Measurements from ENCODE around the gene OPCML.

DNA sequence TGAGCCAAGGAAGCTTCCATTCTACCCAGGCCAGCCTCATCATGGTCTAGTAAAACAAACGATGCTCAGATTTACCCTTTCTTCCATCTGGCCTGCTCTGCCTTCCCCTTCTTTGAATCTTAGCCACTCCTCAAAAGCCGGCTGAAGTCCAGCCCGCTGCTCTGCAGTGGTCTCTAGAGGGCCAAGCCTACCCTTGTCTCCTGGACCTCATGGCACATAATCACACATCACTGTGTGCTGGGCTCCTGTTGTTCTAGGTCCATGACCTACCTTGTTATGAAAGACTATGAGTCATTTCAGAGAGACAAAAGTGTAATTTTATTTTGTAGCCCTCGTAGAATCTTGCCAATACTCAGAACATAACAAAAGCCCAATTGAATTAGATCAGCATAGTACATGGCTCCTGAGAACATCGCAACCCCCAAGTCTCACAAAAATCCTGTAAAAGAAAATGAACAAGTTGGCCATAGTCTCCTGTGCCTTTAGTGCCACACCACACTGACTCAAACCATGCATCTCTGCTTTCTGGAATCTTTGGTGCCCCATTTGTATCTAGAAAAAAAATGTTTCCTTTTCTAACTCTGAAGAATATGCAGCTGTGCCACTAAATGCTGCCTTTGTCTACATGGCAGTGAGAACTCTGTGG, 192.7 kb downstream of the OPCML start:
- TF ChIP-seq, protein P1, sequence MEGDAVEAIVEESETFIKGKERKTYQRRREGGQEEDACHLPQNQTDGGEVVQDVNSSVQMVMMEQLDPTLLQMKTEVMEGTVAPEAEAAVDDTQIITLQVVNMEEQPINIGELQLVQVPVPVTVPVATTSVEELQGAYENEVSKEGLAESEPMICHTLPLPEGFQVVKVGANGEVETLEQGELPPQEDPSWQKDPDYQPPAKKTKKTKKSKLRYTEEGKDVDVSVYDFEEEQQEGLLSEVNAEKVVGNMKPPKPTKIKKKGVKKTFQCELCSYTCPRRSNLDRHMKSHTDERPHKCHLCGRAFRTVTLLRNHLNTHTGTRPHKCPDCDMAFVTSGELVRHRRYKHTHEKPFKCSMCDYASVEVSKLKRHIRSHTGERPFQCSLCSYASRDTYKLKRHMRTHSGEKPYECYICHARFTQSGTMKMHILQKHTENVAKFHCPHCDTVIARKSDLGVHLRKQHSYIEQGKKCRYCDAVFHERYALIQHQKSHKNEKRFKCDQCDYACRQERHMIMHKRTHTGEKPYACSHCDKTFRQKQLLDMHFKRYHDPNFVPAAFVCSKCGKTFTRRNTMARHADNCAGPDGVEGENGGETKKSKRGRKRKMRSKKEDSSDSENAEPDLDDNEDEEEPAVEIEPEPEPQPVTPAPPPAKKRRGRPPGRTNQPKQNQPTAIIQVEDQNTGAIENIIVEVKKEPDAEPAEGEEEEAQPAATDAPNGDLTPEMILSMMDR (IDR thresholded peaks at IDR 0.05) = no peak
- no peak for TF ChIP-seq ZFX (IDR thresholded peaks at IDR 0.05; ENCODE audit: borderline replicate concordance)
